Fibroblast of skin of scalp (primary cell): Measurements from ENCODE around the gene OXT. TPM values are rescaled to one million over a fixed set of nuclear protein-coding genes. Genes with fewer than 3 reads are reported as not detected.
A peak's percentile ranks its signal among the peaks of the same experiment; 100 is the strongest.
"Not testable (repeated sequence)": the region's sequence is repeated elsewhere in the genome, so short reads cannot be mapped to it uniquely, and the experiment has no call there.

ENCODE experiments used
- DNase-seq: peaks from one replicate; pipeline ENCODE4 v3.0.0-alpha.2; 2013
- polyA plus RNA-seq, 2 experiments: library from polyadenylated mRNA; unstranded; fragments of 120-200 nt; gene quantifications; one replicate each; pipeline ENCODE4 v1.2.1, GENCODE V29; 2013; ENCODE audit not compliant: insufficient read length in 2 of 2

The OXT gene
- polyA plus RNA-seq (2013, experiment 1 of 2; ENCODE audit: insufficient read length), result 0.30 TPM
- polyA plus RNA-seq (2013, experiment 2 of 2; ENCODE audit: insufficient read length), result not detected

DNA sequence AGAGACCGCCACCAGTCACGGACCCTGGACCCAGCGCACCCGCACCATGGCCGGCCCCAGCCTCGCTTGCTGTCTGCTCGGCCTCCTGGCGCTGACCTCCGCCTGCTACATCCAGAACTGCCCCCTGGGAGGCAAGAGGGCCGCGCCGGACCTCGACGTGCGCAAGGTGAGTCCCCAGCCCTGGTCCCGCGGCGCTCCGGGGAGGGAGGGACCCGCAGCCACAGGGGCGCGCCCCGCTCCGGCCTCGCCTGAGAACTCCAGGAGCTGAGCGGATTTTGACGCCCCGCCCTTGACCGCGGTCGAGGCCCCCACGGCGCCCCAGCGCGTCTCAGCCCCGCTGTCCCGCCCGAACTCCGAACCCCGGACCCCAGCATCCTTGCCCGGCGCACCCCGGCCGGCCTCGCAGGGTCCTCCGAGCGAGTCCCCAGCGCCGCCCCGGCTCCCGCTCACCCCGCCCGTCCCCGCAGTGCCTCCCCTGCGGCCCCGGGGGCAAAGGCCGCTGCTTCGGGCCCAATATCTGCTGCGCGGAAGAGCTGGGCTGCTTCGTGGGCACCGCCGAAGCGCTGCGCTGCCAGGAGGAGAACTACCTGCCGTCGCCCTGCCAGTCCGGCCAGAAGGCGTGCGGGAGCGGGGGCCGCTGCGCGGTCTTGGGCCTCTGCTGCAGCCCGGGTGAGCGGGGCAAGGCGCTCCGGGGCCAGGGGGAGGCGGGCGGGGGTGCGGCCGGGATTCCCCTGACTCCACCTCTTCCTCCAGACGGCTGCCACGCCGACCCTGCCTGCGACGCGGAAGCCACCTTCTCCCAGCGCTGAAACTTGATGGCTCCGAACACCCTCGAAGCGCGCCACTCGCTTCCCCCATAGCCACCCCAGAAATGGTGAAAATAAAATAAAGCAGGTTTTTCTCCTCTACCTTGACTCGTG is at the start of gene OXT:
OXT (plus strand) TSS at position 11 of the 920 bp plus-strand sequence; CDS start at position 47, 36 bp downstream.
- peak; percentile 44 for DNase-seq

DNA sequence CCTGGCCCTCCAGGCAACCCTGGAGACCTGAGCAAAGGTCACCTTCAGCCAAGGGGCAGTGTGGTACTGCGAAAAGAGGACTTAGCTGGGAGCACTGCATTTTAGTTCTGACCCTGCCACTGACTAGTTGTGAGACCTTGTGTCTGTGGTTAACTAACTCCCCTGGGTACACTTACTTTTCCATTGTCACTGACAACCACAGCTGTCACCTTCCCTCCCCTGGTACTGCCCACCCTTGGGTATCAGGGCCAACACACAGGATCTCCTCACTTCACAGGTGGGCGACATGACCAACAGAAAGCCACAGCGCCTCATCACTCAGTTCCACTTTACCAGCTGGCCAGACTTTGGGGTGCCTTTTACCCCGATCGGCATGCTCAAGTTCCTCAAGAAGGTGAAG is 49.6 kb upstream of the OXT start:
- no peak for DNase-seq

DNA sequence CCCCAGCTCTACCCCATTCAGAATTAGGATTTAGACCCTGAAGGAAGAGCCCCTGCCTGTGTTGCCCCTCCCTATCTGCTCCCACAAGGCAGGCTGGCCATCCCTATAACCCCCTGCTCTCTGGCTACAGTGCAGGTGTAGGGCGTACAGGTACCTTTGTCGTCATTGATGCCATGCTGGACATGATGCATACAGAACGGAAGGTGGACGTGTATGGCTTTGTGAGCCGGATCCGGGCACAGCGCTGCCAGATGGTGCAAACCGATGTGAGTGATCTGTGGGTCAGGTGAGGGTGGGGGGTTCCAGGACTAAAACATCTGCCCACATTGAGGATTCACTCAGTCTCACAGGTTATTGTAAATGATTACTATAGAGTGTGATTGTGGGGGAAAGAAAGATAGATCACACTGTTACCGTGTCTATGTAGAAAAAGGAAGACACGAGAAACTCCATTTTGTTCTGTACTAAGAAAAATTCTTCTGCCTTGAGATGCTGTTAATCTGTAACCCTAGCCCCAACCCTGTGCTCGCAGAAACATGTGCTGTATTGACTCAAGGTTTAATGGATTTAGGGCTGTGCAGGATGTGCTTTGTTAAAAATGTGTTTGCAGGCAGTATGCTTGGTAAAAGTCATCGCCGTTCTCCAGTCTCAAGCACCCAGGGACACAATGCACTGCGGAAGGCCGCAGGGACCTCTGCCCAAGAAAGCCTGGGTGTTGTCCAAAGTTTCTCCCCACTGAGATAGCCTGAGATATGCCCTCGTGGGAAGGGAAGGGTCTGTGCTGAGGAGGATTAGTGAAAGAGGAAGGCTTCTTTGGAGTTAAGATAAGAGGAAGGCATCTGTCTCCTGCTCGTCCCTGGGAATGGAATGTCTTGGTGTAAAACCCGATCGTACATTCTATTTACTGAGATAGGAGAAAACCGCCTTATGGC is 48.6 kb upstream of the OXT start:
- DNase-seq, result not testable (repeated sequence)

DNA sequence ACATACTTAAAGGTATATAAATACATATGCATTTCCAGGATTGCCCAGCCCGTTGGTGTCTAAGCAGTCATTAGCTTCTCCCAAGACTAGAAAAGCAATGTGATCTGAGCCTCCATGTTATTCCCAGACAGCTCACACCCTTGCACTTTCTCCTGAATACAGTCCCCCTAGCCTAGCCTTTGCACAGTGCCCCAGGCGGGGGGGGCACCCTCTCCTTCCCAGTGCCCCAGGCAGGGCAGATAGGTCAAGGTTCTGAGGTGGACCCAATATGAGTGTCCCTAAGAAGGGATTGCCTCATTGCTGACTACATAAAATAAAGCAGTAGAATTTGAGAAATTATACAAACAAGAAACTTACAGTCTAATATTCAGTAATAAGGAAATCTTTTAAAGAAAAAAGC is 43.4 kb upstream of the OXT start:
- no peak for DNase-seq

DNA sequence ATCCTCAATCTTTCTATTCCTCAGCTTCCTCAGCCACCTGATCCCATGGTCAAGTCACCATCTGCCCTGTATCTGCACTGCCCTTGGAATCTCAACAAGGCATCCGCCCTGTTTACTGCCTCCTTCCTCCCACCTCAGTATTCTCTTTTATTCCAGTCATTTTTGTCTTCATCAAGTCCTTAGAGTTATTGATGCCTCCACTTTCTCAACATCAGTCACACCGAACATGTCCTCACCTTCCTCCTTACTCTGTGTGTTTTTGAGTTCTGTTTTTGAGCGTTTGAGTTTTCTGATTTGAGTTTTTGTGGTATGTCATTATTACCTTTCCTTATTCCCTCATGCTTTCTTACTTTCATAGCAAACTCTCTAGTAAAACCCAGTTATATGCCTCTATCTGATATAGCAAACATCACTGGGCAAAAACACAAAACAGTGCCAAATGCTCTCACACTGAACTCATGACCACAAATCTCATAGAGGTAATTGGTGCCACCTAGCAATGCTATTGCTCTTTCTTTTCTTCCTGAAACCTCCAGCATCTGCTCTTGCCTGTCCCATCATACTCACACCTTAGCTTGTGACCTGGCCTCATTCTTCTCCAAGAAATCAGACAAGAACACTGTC is 39.8 kb upstream of the OXT start:
- no peak for DNase-seq

DNA sequence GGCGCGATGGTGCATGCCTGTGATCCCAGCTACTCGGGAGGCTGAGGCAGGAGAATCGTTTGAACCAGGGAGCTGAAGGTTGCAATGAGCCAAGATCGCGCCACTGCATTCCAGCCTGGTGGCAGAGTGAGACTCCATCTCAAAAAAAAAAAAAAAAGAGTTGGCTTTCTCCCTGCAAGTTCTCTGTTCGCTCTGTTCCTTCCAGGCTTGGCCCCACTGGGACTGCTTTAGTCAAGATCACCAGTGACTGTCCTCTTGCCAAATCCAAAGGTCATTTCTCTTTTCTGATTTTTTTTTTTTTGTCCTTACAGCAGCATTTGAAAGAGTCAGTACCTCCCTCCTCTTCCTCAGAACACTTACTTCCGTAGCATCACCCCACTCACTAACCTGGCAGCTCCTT is 38.8 kb upstream of the OXT start:
- no peak for DNase-seq

DNA sequence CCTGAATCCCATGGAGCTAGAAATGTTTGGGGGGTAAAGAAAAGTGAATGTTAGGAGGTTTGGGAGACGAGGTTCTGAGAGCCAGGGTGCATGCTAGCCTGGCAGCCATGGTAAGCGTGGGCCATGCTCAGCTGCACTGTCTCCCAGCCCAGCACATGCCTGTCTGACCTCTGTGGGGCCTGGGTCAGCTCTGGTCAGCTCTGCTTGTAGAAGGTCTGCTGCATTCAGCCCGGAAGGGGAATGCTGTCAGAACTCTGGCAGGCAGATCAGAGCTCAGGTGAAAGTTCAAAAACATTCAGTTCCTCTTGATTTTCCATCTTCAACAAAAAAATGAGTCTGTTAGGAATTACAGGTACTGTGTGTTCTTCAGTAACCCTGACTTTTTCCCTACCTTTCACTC is 33.8 kb upstream of the OXT start:
- DNase-seq, result no peak

DNA sequence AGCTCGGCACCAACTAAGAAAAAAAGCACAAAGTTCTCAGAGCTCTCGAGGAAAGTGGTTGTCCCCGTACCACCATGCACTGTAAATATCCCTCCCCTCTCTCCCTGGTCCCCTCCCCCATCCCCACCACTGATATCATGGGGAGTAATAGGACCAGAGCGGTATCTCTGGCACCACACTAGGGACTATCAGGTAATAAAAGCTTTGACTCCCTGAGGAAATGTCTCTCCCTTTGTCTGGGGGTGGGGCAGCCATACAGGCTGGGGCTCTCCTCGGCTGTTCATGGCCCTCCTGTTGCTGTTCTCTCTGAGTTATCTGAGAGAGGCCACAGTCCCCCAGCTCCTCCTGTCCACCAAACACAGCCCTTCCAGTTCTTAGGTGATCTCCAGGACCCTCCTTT is 33.0 kb upstream of the OXT start:
- DNase-seq, result no peak

DNA sequence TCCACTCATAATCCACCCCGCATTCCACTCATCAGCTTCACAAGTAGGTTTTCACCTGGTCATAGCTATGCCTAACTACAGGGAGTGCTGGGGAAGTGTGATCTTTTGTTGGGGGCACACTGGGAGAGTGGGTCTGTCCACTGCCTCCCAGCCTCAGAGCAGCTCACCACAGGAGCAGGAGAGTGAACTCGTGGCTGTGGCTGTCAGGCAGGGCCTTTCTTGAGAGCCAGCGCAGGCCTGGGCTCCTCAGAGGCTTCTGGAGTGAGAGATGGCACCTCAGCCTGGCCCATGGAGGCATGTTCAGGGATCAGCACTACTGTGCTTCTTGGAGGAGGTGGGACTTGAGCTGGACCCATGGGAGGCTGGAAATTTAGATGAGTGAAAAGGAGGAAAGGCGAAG is 32.0 kb upstream of the OXT start:
- no peak for DNase-seq

DNA sequence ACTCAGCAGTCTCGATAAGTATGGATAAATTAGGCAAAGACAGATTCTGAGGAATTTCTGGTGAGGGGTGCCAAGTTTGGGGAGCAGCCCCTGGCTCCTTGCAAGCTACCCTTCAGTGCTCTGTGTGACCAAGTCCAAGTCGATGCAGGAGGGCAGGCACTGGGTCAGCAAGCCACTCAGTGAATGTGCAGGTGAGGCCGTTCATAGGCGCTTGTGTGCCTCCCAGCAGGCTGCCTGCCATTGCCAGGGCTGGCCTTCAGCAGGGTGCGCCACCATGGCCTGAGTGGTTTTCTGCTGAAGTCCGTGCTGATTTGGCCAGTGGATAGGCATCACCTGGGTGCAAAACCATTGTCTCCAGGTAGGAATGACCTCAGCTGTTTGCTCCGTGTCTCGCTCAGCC is 31.3 kb upstream of the OXT start:
- no peak for DNase-seq

DNA sequence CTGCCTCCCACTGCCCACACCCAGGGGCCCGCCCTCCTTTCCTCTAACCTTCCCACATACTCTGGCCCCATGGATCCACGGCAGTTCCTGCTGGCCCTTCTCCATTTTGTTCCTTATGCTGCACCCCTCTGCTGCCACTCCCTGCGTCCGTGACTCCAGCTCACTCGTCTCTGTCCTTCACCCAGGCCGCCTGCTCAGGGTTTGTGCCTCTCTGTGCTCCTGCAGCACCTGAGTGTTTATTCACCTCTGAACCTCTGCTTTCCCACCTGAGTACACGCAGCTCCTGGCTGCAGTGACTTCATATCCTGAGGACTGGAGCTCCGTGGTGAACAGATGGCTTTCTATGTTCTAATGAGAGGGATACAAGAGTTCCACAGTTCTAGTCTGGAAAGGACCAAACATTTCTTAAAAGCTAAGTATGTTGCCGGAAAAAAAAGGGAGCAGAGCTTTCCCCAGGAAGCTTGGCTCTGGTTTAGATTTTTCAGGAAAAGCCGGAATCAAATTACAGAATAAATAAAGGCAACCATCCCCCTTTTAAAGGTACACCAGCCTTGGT is 29.5 kb upstream of the OXT start:
- peak; percentile 19 for DNase-seq

DNA sequence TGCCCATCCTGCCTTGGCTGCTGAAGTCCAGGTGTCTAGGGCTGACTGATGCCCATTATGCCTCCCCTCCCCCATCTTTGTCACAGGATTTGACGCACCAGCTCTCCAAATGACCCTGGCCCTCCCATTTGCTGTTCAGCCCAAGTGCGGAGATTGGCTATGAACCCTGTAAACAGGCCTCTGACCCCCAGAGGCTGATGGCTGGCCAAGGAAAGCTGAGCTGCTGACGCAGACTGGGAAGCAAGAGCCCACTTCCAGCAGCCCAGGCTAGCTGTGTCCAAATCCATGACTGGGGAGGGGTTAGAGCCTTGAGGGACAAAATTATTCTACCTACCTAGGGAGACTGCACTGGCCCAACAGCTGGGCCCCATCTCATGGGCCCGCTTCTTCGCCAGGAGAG is 28.8 kb upstream of the OXT start:
- DNase-seq, result no peak

DNA sequence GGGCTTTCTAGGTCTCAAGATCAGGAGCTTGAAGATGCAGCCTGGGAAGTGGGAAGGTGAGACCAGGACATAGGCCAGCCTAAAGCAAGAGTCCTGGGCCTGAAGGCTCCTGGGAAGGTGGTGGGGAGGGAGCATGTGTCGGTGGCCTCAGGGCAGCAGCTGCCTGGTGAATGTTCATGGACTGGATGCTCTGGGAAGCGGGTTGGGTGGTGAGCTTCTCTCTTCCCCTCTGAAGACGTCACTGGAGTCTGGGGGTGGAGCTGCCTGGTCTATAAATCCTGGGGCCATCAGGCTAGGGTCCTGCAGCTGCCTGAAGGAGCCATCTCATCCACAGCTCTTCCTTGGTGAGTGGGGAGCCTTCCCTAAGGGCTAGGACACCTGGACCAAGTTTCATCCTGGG is 28.1 kb upstream of the OXT start, which contains the start of gene GNRH2:
GNRH2 (plus strand) TSS at position 301 of the 400 bp plus-strand sequence. CDS start 793 bp downstream, outside the sequence.
- DNase-seq, result no peak

DNA sequence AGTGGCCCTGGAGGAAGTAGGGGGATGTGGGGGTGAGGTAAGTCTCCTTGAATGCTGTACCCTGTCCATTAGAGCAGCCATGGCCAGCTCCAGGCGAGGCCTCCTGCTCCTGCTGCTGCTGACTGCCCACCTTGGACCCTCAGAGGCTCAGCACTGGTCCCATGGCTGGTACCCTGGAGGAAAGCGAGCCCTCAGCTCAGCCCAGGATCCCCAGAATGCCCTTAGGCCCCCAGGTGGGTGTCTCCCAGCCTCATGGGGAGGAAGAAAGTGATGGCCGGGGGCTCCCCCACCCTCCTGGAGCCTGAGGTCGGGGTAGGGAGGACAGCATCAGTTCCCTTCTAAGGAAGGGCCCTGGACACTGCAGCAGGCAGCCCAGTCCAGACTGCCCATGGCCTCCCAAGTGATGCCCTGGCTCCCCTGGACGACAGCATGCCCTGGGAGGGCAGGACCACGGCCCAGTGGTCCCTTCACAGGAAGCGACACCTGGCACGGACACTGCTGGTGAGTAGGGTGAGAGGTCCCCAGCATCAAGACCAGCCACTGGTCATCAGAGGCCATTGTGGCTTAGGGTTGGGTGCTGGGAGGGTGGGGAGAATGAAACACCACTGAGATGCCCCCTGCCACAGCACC is 27.0 kb upstream of the OXT start:
- DNase-seq, result no peak

DNA sequence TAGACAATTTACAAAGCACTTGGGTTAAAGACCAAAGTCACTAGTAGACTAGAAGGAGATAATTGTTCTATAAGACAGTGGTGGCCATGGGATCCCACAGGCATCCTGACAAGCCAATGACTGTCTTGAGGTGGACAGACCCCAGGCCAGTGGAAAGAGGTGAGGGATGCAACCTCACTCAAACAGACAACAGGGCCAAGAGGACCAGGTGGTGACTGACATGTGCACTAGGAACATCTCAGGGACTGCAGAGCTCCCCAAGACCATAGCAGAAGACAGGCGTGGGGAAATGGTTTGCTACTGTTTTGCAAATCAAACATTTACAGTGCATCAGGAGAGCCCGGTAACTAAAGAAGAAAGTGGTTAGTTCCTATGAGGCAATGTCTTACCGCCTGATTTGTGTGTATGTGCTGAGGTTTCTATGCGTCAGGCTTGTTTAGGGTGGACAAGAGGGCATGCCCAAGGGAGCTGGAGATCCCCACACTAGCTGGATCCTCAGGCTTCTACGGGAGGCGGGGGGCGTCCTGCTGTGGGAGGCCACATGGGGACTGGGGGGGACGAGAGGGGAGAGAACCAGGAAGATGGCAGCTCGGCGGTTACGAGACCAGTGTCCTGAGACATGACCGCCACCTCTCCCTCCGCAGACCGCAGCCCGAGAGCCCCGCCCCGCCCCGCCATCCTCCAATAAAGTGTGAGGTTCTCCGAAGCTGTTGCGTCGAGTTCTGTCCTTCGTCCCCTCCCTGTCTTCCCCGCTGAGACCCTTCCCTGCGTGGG is 26.2 kb upstream of the OXT start:
- no peak for DNase-seq

DNA sequence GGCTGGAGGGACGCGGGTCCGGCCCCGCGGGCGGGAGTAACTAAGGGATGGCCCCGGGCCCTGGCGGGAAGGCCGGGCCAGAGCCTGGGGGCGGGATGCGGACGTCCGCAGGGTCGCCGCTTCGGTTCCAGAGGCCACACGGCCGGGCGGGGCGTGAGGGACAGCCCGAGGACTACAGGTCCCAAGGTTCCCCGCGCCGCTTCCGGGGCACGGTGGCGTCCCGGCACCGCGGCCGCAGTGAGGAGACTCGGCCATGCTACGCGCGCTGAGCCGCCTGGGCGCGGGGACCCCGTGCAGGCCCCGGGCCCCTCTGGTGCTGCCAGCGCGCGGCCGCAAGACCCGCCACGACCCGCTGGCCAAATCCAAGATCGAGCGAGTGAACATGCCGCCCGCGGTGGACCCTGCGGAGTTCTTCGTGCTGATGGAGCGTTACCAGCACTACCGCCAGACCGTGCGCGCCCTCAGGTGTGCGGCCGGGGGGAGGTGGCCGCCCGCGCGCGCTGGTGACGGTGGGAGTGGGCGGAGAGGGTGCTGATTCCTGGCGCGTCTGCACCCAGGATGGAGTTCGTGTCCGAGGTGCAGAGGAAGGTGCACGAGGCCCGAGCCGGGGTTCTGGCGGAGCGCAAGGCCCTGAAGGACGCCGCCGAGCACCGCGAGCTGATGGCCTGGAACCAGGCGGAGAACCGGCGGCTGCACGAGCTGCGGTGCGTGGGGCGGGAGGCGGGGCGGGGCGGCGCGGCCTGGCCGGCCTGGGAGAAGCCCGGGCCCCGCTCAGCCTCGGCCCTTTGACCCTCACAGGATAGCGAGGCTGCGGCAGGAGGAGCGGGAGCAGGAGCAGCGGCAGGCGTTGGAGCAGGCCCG is 25.4 kb upstream of the OXT start, which contains the start of gene MRPS26:
MRPS26 (plus strand) TSS at position 237 of the 861 bp plus-strand sequence; CDS start at position 254, 17 bp downstream.
- peak; percentile 83 for DNase-seq

DNA sequence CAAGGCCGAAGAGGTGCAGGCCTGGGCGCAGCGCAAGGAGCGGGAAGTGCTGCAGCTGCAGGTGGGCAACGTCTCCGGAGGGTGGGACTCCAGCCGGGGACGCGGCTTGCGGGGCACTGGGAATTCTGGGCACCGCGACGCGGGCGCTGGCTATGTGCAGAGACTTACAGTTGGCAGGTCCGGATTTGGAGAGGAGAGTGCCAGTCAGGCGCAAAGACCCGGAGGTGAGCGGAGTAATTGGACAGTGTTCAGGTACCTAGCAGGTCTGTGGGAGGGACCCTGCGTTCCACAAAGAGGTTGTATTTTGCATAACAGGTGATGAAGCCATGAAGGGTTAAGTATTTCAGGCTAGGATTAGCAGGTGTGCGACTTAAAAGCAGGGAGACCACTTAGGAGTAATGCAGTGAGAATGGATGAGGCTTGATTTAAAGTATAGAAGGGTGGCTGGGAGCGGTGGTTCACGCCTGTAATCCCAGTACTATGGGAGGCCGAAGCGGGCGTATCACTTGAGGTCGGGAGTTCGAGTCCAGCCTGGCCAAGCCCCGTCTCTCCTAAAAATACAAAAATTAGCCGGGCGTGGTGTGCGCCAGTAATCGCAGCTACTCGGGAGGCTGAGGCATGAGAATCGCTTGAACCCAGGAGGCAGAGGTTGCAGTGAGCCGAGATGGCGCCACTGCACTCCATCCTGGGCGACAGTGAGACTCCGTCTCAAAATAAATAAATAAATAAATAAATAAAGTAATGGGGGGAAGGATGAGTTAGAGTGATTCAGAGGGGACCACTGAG is 24.6 kb upstream of the OXT start:
- DNase-seq, result no peak

DNA sequence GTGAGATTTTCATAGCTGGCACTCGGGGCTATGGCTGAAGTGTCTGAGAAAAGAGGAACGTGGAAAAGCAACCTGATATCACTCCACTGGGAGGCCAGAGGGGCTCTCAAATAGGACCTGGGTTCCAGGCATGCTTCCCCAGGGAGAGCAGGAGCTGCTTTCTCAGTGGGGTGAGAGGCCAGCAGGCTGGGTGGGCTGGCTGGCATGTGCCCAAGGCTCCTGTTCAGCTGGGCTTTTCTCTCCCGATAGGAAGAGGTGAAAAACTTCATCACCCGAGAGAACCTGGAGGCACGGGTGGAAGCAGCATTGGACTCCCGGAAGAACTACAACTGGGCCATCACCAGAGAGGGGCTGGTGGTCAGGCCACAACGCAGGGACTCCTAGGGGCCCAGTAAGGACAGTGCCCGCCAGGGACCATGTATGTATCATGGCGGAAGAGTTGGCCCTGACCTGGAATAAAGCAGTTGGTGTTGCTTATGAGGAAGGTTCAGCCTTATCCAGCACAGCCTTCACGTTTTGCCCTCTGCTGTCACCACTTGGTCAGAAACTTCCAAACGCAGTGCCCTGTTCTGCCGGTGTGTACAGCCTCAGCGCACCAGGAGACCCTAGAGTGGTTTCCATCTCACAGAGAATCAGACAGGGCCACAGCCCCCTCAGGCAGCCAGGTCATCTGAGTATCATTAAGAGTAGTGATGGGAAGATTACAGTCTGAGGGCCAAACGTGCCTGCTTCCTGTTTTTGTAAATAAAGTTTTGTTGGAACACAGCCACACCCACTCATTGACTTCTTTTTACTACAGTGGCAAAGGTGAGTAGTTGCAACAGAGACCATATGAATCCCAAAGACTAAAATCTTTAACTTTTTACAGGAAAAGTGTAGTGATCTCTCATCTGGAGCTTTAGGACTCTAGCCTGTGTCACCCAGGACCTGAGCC is 23.7 kb upstream of the OXT start:
- DNase-seq, result no peak
